Measurements from ENCODE around the gene RASSF8.

DNA sequence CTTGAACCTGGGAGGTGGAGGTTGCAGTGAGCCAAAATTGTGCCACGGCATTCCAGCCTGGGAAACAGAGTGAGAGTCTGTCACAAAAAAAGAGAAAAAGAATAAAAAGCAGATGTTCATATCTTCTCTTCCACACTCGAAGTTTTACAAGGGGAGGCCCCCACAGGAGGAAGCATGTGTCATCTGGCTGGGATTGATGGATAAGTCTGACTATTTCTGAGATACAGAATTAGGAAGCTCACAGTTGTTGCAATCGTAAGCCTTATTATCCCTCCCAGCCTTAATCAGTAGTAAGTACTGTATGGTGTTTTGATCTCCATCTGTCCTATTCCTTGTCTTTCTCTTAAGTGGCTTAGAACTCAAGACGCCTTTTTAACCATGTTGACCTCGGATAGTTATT is 31.9 kb upstream of the RASSF8 start:
- TF ChIP-seq, protein P1, sequence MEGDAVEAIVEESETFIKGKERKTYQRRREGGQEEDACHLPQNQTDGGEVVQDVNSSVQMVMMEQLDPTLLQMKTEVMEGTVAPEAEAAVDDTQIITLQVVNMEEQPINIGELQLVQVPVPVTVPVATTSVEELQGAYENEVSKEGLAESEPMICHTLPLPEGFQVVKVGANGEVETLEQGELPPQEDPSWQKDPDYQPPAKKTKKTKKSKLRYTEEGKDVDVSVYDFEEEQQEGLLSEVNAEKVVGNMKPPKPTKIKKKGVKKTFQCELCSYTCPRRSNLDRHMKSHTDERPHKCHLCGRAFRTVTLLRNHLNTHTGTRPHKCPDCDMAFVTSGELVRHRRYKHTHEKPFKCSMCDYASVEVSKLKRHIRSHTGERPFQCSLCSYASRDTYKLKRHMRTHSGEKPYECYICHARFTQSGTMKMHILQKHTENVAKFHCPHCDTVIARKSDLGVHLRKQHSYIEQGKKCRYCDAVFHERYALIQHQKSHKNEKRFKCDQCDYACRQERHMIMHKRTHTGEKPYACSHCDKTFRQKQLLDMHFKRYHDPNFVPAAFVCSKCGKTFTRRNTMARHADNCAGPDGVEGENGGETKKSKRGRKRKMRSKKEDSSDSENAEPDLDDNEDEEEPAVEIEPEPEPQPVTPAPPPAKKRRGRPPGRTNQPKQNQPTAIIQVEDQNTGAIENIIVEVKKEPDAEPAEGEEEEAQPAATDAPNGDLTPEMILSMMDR (conservative IDR thresholded peaks at IDR 0.05): no peak
- no peak for TF ChIP-seq ZFX (IDR thresholded peaks at IDR 0.05)
